Right atrium auricular region (tissue), 2 donors: ENCODE results near the gene PPY. TPM values are rescaled to one million over a fixed set of nuclear protein-coding genes. Genes with fewer than 3 reads are reported as not detected.
A peak's percentile ranks its signal among the peaks of the same experiment; 100 is the strongest.
"Not testable (repeated sequence)": the region's sequence is repeated elsewhere in the genome, so short reads cannot be mapped to it uniquely, and the experiment has no call there.

Source experiments
- DNase-seq: peaks from one replicate; pipeline ENCODE4 v3.0.0-alpha.2; 2019; ENCODE audit warnings: low spot score
- H3K27ac ChIP-seq, 2 donors: fragments of 200-600 bp; sonication (generic); 1 replicate in 1 of 2; 2 replicates in 1 of 2; pipeline ENCODE4 v1.5.1; 2016 to 2019
- H3K27me3 ChIP-seq, 2 donors: fragments of 200-600 bp; sonication (generic); one replicate each; pipeline versions ENCODE4 v1.5.1 to v1.6.0; 2017 to 2019
- H3K36me3 ChIP-seq: fragments of 200-600 bp; sonication (generic); one replicate; pipeline ENCODE4 v1.5.1; 2016
- H3K4me1 ChIP-seq, 2 donors: fragments of 200-600 bp; sonication (generic); one replicate each; pipeline versions ENCODE4 v1.5.1 to v1.6.0; 2017 to 2019
- H3K4me3 ChIP-seq, 2 donors: fragments of 200-600 bp; sonication (generic); 1 replicate in 1 of 2; 2 replicates in 1 of 2; pipeline ENCODE4 v1.5.1; 2017 to 2019; ENCODE audit warnings: mild to moderate bottlenecking in 1 of 2, moderate library complexity in 1 of 2
- H3K9me3 ChIP-seq, 2 donors: fragments of 200-600 bp; sonication (generic); one replicate each; pipeline ENCODE4 v1.5.1; 2019
- total RNA-seq, 2 donors: library from RNA; depleted of rRNA; stranded (reverse); fragments of >200 nt; gene quantifications; one replicate each; pipeline ENCODE4 v1.1.0, GENCODE V29; 2016
- TF ChIP-seq, protein P1 (sequence below), 2 donors: fragments of 200-600 bp; sonication (generic); IDR thresholded peaks; one replicate each; pipeline ENCODE4 v1.5.1; 2019; ENCODE audit warnings: antibody characterized with exemption in 2 of 2

PPY gene
- total RNA-seq, 2 donors from 2014 or later: not detected

DNA sequence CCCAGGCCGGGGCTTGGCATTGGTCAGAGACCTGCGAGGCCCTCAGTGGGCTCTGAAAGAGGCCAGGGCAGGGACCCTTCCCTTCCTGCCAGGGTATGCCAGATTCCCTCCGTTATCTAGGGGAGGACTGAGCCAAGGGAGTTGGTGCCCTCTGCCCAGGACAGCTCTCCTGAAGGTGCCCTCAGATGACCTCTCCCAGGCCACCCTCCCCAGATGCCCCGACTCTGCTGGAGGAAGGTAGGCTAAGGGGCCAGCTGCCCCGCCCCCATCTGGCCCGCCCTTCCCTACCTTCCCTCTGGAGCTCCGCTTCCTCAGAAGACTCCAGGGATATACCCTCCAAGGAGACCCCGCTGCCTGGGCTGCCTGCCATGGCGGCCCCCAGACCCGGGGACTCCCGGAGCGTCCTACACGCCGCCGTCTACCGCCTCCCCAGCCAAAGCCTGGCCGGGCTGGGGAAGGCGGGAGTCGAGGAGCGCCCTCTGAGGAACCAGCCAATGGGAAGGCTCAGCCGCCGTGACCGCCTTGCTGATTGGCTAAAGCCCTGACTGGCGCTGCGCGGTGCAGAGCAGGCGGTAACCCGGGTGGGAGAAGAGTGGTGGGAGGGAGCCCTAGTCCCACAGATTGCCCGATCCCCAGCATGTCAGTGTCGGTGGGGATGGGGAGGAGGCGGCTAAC, 42.0 kb downstream of the PPY start:
- no peaks in the 10 kb centered on the region for H3K27me3 ChIP-seq
- H3K36me3 ChIP-seq: no peaks in the 10 kb centered on the region
- no peaks in the 10 kb centered on the region for H3K9me3 ChIP-seq
- peak; percentile 83 for DNase-seq
- peak overlapping the region; percentile 20 to 54 for H3K4me3 ChIP-seq
- H3K4me1 ChIP-seq: peaks cover 0 to 17% of the 10 kb centered on the region in 2 donors
- TF ChIP-seq, protein P1, sequence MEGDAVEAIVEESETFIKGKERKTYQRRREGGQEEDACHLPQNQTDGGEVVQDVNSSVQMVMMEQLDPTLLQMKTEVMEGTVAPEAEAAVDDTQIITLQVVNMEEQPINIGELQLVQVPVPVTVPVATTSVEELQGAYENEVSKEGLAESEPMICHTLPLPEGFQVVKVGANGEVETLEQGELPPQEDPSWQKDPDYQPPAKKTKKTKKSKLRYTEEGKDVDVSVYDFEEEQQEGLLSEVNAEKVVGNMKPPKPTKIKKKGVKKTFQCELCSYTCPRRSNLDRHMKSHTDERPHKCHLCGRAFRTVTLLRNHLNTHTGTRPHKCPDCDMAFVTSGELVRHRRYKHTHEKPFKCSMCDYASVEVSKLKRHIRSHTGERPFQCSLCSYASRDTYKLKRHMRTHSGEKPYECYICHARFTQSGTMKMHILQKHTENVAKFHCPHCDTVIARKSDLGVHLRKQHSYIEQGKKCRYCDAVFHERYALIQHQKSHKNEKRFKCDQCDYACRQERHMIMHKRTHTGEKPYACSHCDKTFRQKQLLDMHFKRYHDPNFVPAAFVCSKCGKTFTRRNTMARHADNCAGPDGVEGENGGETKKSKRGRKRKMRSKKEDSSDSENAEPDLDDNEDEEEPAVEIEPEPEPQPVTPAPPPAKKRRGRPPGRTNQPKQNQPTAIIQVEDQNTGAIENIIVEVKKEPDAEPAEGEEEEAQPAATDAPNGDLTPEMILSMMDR (IDR thresholded peaks at IDR 0.05): no peak
- no peak overlapping the region for H3K27ac ChIP-seq

GRCh38 chr17:43898446-43898845, 43.8 kb downstream of the PPY start:
- no peaks in the 10 kb centered on the region for H3K36me3 ChIP-seq
- DNase-seq: no peak
- H3K9me3 ChIP-seq: no peaks in the 10 kb centered on the region
- H3K27me3 ChIP-seq: no peaks in the 10 kb centered on the region
- no peak overlapping the region for H3K4me3 ChIP-seq
- H3K27ac ChIP-seq: no peak overlapping the region
- H3K4me1 ChIP-seq: peaks cover 0 to 16% of the 10 kb centered on the region in 2 donors
- TF ChIP-seq, protein P1 (IDR thresholded peaks at IDR 0.05): no peak

- Histone ChIP-seq H3K27ac (no peak overlapping the region), H3K36me3 (no peaks in the 10 kb centered on the region), H3K27me3 (no peaks in the 10 kb centered on the region), H3K4me1 (peaks cover 0 to 16% of the 10 kb centered on the region in 2 donors), H3K9me3 (no peaks in the 10 kb centered on the region), H3K4me3 (no peak overlapping the region)
- DNase-seq: no peak
- TF ChIP-seq, protein P1 (IDR thresholded peaks at IDR 0.05): no peak
These were observed 44.4 kb downstream of the PPY start for GRCh38 chr17:43897831-43898230.

DNA sequence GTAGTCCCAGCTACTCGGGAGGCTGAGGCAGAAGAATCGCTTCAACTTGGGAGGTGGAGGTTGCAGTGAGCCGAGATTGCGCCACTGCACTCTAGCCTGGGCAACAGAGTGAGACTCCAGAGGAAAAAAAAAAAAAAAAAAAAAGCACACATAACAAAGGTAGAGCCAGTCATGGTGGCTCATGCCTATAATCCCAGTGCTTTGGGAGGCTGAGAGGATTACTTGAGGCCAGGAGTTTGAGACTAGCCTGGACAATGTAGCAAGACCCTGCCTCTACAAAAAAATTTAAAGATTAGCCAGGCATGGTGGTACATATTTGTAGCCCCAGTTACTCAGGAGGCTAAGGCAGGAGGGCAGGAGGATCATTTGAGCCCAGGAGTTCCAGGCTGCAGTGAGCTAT, 47.8 kb downstream of the PPY start:
- H3K4me1 ChIP-seq, H3K36me3 ChIP-seq, H3K9me3 ChIP-seq, H3K27me3 ChIP-seq, H3K27ac ChIP-seq, DNase-seq, H3K4me3 ChIP-seq: not testable (repeated sequence)

DNA sequence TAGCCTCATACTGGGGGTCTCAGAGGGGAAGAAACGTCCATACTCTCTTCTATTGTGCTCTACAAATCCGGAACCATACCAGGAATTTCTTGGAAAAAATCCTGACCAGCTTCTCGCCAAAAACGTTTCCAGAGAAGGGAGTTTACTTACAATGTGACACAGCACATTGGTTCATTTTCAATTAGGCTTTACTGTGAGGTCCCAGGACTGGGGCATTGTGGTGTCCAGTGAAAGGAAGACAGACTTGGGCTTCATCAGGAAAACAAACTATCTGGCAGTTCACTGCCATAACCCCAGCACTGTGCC, 49.7 kb downstream of the PPY start:
- Histone ChIP-seq H3K9me3 (no peaks in the 10 kb centered on the region), H3K4me1 (no peaks in the 10 kb centered on the region), H3K27me3 (no peaks in the 10 kb centered on the region), H3K27ac (no peak overlapping the region), H3K36me3 (no peaks in the 10 kb centered on the region), H3K4me3 (no peak overlapping the region)
- TF ChIP-seq, protein P1 (IDR thresholded peaks at IDR 0.05): no peak
- no peak for DNase-seq

DNA sequence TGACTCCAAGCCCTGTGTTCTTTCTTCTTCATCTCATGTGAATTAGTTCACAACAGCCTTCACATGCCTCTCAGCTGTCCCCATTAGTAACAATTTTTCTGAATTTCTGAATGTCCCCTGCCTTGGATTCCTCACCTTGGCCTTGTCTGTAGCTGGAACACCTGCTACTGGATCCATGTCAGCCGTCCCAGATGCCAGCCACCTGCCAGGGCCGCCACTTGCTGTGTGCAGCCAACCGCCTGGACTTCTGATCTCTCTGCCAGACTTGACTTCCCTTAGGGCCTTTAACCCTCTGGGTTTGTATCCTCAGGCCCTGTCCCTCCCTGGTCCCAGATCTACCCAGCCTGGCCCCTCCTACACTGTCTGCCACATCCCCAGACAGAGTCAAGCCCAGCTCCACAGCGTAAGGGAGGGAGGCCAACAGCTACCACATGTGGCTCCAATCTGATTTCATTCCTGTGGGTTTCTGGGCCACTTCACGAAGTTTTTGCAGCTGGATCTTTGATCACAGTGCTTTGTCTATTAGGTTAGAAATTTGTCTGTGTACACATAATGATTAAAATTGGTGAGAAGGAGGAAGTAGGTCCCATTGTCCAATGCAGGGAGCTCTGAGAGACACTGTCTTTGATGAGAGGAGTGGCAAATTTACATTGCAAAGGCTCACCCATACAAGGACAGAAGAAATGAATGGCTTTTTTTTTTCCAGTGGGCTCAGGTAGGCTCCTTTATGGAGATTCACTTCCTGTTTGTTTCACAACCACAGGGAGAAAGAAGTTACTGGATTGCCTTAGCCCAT, 50.2 kb downstream of the PPY start:
- Histone ChIP-seq H3K36me3 (no peaks in the 10 kb centered on the region), H3K9me3 (no peaks in the 10 kb centered on the region), H3K27ac (no peak overlapping the region), H3K4me3 (no peak overlapping the region), H3K4me1 (no peaks in the 10 kb centered on the region), H3K27me3 (no peaks in the 10 kb centered on the region)
- no peak for DNase-seq
- TF ChIP-seq, protein P1 (IDR thresholded peaks at IDR 0.05): no peak

Other genes starting within 250 kb of the PPY start
- gene SOST, start 183.7 kb downstream of the PPY start, total RNA-seq: not detected
- gene DUSP3, start 163.5 kb downstream of the PPY start, total RNA-seq: 100 to 1,000 TPM; 151 to 175 TPM
- gene CFAP97D1, start 162.0 kb downstream of the PPY start, total RNA-seq: not detected
- gene MPP3, start 109.3 kb downstream of the PPY start, total RNA-seq: 10 to 100 TPM; 35.0 to 36.2 TPM
- 10 to 100 TPM; 11.8 to 30.4 TPM for gene CD300LG, start 95.3 kb downstream of the PPY start, total RNA-seq
- gene MPP2, start 34.9 kb downstream of the PPY start, total RNA-seq: 10 to 100 TPM; 11.9 to 15.6 TPM
- gene PYY, start 11.5 kb upstream of the PPY start, total RNA-seq: not detected
- 1 to 10 TPM; 1.7 to 4.5 TPM for gene NAGS, start 62.1 kb upstream of the PPY start, total RNA-seq
- 10 to 100 TPM; 21.0 to 25.0 TPM for gene TMEM101, start 72.5 kb upstream of the PPY start, total RNA-seq
- 10 to 100 TPM; 36.8 to 41.3 TPM for gene LSM12, start 124.2 kb upstream of the PPY start, total RNA-seq
- gene G6PC3, start 128.3 kb upstream of the PPY start, total RNA-seq: 10 to 100 TPM; 36.0 to 41.1 TPM
- gene HDAC5, start 181.2 kb upstream of the PPY start, total RNA-seq: 100 to 1,000 TPM in 1 of 2 donors, 10 to 100 TPM in 1; 80.0 to 138 TPM
- under 1 TPM; 0.59 to 0.94 TPM for gene HROB, start 199.5 kb upstream of the PPY start, total RNA-seq
- gene ASB16, start 228.2 kb upstream of the PPY start, total RNA-seq: 1 to 10 TPM; 8.3 TPM
- gene TMUB2, start 244.5 kb upstream of the PPY start, total RNA-seq: 10 to 100 TPM; 26.4 to 26.6 TPM